NCI-H1417 (cell line): ENCODE measurements around the gene STAT5A.
"Not testable (repeated sequence)": the region's sequence is repeated elsewhere in the genome, so short reads cannot be mapped to it uniquely, and the experiment has no call there.

Source experiments
- DNase-seq, 3 experiments: peaks; one replicate each; lab custom pipeline; 2025; lab: John Stamatoyannopoulos, UW

The STAT5A gene

DNA sequence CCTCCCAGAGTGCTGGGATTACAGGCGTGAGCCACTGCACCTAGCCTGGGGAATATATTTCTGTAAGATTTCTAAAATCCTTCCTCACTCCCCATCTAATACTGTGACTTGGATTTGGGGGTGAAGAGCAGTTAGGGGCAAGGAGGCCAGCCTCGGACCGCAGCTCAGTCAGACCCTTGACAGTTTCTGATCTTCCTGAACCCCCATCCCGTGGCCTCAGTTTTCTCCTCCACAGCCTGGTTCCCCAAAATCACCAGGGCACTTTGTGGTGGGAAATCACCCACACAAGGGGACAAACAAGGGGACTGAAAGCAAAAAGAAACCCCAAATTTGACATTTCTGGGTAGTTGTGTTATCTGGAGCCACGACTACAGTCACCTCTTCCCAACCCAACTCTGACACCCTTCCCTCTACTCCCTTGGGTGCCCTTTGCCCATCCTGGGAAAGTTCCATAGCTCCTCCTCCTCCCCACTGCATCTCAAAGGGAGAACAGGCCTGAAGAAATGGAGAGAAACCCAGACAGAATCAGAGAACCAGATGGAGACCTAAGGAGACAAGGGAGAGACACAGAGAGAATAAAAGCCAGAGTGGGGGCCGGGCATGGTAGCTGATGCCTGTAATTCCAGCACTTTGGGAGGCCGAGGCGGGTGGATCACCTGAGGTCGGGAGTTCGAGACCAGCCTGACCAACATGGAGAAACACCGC is 2.8 kb upstream of the STAT5A start:
- no peak for DNase-seq

DNA sequence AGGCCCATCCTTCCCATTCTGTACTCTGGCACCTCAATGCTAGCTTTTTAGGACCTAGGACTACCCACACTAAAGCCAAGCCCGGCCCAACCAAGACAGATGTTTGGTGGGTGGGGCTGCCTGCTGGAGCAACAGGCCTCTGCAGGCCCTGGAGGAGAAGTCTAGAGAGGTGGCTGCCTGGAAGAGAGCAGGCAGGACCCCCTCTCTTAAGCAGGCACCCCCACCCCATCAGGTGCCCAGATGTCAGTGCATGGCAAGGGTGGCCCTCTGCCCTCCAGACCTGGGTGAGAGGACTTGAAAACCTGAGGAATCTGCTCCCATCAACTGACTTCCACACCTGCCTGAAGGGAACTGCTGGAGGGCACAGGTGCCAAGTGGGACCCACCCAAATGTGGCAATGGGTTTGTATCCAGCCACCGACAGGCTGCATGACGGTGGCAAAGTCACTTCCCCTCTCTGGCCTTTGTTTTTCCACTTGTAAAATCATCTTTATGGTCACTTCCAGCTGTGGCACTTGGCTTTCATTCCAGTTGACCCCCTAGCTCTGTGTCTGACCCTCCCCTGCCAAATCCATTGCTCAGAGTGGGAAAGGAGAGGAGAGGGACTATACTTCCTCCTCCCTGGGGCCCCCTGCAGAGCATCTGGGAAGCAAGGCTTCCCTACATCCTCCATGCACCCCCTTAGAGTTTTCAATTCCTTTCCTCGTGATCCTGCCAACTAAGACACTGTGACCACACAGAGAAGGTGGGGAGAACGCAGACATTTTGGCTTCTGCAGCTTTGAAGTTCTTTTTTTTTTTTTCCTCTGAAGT is 1.7 kb upstream of the STAT5A start:
- DNase-seq, result no peak

DNA sequence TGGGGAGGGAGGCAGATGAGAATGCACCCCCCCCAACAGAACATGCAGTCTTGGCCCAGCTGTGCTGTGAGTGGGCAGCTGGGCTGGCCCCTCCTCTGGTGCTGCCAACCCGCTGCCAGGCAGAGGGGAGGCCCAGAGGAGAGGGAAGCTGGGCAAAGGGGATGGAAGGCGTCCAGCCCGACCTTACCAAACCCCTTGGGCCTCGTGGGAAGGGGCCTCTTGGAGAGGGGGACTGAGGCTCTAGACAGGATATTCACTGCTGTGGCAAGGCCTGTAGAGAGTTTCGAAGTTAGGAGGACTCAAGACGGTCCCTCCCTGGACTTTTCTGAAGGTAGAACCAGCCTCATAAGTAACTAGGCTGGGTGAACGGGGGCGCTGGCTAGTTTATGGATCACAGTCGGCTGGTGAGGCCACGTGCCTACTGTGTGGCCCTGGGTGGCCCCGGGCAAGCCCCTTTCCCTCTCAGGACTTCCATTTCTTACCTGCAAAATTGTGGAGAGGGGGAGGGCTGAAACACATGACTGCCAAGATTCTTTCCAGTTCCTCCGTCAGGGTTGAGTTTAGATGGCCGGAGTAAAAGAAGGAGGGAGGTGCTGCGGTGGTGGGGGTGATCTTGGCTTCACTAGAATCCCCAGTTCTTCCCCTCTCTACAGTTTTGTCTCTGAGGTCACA is 857 bp upstream of the STAT5A start:
- no peak for DNase-seq

DNA sequence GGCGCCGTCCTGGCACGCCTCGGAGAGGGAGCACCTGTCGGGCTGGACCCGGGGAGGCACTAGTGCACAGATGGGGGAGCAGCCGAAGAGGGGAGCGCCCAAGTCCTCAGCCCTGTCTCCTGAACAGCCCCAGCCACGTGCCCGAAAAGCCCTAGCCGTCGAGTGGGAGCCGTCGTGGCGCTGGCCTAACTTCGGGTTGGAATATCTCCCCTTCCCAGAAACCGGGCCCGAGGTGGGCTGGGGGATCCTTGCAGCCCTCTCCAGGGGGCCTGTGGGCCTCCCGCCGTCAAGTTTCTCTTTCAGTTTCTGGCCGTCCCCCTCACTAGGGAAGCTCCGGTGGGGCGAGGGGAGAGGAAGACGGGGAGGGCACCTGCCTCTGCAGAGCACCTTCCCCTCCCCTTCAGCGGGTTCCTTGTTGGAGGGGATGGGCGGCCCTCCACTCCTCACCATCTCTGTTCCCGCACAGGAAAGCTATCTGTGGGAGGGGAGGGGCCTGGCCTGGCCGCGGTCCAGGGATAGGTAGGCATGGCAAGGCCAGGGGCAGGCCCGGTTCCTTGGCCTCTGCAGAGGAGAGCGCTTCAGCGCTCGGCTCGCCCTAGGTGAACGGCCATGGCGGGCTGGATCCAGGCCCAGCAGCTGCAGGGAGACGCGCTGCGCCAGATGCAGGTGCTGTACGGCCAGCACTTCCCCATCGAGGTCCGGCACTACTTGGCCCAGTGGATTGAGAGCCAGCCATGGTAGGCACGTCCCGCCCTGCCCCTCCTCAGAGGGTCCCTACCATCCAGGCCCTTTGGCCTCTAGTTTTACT is 709 bp downstream of the STAT5A start:
- no peak for DNase-seq

DNA sequence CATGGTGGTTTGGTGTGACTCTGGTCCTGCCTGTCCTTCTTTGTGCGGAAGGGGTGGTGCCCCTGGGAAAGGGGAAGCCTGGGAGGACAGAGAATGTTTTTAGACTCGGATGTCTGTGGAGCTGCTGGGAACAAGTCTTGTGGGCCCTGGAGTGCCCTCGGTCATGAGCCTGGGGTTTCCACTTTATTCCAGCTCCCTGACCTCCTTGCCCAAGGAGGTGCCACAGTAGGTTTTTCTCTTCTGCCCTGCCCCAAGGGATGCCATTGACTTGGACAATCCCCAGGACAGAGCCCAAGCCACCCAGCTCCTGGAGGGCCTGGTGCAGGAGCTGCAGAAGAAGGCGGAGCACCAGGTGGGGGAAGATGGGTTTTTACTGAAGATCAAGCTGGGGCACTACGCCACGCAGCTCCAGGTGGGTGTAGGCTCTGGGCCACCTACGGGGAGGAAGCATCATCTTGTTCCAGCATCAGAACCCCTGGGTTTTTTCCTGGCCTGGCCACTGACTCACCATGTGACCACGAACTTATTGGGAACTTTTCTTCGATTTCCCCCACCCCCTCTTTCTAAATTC is 1.4 kb downstream of the STAT5A start:
- DNase-seq, result no peak

DNA sequence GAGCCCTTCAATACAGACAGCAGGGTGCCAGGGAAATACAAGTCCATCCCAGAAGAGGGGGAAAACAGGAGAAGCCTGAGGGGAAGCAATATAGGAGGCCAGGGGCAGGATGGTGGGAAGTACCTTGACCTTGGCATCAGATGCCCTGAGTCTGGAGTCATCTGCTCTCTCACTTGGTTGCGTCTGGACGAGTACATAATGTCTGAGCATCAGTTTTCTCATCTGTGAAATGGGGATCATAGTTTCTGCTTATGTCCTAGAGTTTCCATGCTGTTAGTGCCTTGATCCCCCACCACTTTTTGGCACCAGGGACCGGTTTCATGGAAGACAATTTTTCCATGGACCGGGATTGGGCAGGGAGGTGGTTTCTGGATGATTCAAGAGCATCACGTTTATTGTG is 2.3 kb downstream of the STAT5A start:
- no peak for DNase-seq

DNA sequence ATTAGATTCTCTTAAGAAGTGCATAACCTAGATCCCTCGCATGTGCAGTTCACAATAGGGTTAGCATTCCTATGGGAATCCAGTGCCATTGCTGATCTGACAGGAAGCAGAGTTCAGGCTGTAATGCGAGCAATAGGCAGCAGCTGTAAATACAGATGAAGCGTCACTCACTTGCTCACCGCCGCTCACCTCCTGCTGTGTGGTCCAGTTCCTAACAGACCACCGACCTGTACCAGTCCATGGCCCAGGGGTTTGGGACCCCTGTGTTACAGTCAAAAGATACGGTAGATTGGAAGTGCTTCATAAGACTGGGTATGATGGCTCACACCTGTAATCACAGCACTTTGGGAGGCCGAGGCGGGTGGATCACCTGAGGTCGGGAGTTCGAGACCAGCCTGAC is 2.8 kb downstream of the STAT5A start:
- no peak for DNase-seq

DNA sequence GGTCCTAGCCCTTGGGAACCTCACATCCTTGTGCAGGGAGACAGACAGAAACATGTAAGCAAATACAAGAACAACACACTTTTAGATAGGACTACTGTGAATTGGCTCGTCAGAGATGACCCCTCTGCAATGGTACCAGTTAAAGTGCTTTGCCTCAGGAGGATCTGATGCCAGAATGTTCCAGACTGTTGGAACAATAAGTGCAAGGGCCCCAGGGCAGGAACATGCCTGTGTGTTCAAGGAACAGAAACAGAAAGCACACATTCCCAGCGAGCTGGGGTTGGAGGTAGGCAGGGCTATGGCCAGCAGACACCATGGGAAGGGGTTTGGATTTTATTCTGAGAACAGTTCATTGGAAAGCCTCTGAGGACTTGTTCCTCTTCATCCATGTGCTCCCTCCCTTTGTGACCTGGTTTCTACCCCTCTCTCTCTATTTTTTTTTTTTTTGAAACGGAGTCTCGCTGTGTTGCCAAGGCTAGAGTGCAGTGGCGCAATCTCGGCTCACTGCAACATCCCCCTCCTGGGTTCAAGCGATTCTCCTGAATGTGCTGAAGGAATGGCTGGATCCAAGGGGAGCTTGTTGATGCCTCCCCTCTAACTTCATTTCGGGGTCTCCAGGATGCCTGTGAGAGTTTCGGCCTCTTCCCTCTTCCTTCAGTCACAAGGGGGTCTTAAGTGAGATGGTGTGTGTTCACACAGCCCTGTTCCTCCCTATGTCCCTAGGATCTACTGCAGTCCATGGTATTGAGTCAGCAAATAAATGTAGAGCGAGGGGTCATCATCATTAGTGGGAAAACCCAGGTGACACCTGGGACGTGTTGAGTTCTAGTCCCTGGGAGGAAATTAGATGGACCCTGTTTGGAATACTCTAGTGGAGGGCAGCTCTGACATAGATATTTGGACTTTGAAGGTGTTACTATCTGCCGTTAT is 6.4 kb downstream of the STAT5A start:
- no peak for DNase-seq

DNA sequence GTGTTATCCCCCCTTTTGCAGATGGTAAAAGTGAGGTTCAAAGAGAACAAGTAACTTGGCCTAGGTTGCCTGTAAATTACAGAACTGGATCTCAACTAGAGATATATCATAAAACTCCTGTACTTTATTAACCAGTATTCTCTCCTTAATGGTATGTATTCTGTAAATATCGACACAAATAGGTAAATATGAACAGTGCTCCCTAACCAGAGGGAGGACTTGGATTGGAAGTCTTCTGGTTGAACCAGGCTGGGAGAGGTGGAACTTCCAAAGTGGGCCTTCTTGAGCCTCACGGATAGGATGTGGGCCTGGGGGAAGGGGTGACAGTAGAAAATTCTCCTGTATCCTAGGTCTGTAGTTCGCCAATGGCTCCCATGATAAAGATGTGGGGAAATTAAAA is 7.7 kb downstream of the STAT5A start:
- DNase-seq, result no peak

DNA sequence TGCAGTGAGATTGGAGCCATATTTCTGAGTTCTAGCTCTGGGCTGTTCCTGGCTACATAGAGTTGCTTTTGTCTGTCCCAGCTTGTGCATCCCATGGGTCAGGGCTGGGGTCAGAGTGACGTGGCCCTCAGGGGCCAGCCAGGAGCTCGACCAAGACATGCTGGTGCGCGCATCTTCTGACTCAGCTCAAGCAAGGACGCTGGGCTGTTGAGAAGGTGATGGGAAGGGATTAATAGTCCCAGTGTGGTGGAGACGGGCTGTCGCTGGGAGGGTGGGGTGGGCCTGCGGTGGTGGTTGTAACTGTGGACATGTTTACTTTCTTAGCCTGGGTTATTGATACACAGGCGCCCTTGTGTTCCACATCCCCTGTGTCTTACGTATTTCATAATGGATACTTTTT is 9.5 kb downstream of the STAT5A start:
- not testable (repeated sequence) for DNase-seq

DNA sequence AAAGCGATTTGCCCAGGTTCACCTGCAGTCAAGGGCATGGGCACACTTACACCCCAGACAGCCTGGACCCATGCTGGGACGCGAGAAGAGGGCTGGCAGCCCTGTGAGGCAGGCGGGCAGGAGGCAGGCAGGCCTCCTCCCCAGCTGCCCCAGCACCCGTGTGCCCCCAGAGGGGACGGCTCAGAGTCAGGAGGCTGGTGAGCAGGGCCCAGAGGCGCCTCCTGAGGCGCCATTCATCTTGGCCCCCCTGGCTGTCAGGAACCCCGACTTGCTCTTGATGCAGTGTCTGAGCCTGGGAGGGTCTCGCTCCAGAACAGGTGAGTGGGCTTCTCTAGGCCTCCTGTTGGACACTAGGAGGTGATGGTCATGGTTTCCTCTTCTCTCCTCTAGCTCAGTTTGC is 11.1 kb downstream of the STAT5A start:
- DNase-seq, result not testable (repeated sequence)

DNA sequence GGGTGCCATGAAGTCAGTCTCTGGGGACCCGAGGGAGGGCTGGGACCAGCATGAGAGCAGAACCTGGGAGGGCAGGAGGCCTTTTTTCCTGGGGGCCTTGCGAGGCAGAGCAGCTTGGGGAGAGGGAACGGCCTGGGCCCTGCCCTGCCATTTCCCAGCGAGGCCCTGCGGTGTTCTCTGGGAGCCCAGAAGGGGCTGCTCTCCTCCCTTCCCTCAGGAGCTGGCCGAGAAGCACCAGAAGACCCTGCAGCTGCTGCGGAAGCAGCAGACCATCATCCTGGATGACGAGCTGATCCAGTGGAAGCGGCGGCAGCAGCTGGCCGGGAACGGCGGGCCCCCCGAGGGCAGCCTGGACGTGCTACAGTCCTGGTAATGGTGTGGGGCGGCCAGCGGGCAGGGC is 11.6 kb downstream of the STAT5A start:
- not testable (repeated sequence) for DNase-seq

DNA sequence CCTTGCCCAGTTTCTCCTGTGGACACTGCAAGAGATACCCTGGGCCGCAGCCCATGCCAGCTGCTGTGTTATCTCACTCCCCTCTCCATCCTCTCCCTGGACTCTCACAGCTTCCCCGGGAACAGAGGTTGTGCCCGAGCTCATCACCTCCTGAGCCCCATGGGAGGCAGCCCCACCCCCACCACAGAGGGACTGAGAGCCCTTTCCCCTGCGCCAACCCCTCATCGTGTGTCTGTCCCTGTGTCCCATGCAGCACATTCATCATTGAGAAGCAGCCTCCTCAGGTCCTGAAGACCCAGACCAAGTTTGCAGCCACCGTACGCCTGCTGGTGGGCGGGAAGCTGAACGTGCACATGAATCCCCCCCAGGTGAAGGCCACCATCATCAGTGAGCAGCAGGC is 12.7 kb downstream of the STAT5A start:
- DNase-seq, result no peak

DNA sequence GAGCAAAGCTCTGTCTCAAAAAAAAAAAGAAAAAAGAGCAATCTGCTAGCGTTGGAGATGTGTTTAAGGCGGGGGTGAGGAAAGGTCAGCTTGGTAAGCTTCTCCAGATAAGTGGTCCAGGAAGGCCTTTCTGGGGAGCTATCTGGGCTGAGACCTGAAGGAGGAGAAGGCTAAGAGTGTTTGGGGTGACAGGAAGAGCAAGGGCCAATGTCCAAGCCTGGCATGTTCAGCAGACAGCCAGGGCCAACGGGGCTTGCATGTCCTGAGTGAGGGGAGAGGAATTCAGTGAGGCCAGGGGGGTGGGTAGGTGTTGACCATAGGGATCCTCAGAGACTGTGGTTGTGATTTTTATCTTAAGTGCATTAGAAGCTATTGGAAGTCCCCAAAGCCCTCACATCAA is 15.4 kb downstream of the STAT5A start:
- no peak for DNase-seq

DNA sequence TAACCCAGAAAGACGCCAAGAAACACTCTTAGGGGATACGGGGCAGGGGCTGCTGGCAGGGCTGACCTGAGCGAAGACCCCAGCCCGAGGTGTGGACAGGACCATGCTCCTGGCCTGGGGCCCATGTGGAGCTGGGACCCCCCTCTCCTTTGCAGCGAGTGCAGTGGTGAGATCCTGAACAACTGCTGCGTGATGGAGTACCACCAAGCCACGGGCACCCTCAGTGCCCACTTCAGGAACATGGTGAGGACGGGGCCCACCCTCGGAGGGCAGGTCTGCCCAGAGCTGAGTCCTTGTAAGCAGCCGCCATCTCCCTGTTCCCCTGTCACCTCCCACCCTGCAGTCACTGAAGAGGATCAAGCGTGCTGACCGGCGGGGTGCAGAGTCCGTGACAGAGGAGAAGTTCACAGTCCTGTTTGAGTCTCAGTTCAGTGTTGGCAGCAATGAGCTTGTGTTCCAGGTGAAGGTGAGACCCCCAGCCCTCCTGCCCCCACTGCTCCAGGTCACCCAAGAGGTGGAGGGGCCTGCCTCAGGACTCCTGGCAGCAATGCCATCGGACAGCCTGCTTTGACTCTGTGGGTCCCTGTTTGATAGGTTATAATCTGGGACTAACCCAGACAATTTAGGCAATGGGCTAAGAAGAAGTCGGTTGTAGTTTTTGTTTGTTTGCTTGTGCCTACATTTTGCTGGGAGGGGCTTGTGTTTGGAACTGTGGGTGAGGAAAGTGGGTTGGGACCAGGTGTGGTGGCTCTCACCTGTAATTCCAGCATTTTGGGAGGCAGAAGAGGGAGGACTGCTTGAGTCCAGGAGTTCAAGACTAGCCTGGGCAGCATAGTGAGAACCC is 16.1 kb downstream of the STAT5A start:
- no peak for DNase-seq

DNA sequence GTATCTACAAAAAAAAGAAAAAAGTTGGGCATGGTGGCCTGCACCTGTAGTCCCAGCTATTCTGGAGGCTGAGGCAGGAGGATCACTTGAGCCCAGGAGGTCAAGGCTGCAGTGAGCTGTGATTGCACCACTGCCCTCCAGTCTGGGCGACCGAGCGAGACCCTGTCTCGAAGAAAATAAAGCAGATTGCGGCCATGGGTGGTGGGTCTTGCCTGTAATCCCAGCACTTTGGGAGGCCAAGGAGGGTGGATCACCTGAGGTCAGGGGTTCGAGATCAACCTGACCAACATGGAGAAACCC is 16.7 kb downstream of the STAT5A start:
- not testable (repeated sequence) for DNase-seq

DNA sequence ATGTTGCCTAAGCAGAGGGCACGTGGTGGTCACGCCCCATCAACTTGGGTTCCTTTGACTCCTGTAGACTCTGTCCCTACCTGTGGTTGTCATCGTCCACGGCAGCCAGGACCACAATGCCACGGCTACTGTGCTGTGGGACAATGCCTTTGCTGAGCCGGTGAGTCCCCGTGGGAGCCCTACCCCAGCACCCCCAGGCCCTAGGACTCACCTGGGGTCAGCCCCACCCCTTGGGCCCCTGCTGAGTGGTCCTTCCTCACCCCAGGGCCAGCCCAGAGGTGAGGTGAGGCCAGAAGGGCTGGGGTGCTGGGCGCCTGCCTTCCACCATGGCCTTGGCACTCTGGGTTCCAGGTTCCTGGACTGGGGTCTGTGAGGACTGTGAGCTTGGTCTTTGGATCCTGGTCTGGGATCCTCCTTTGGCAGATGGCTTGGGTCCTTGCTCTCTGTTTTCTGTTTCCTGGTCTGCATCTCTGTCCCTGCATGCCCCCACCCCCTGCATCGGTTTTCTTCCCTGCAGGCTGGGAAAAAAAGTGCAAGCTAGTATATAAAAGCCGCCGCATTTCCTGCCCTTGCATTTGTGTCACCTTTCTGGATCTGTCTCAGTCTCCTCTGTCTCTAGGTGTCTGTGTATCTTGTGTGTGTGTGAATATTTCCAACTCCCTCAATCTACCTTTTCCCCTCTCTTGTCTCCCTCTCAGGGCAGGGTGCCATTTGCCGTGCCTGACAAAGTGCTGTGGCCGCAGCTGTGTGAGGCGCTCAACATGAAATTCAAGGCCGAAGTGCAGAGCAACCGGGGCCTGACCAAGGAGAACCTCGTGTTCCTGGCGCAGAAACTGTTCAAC is 17.5 kb downstream of the STAT5A start:
- DNase-seq, result no peak

DNA sequence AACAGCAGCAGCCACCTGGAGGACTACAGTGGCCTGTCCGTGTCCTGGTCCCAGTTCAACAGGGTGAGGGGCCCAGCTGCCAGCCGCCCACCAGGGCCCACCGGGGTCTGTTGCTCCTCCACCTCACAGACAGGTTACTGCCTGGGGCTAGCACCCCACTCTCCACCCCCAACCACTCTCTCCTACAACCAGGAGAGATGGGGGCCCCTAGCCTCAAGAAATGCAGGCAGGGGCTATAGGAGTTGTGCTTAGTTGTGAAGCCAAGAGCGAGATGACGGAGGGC is 18.0 kb downstream of the STAT5A start:
- no peak for DNase-seq

DNA sequence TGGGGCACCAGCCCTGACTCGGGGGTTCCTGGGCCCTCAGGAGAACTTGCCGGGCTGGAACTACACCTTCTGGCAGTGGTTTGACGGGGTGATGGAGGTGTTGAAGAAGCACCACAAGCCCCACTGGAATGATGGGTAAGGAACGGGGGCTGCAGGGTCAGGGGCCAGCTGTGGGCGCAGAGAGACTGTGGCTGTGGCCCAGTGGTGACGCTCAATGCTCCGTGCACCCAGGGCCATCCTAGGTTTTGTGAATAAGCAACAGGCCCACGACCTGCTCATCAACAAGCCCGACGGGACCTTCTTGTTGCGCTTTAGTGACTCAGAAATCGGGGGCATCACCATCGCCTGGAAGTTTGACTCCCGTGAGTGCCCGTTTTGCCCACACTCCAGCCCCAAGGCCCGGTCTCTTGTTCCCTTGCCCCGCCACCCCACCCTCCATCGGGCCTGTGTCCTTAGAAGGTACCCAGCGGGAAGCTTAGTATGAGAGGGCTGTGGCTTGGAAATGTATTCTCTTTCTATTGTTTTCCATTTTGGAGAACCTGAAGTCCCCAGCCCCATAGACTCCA is 19.1 kb downstream of the STAT5A start:
- DNase-seq, result no peak
